ENCODE results near the gene GNAQ.

GRCh38 chr9:77899679-77900354 is 131.8 kb downstream of the GNAQ start:
- TF ChIP-seq CTCF (conservative IDR thresholded peaks at IDR 0.05; ENCODE audit: low read depth, low read length): no peak
- no peak for TF ChIP-seq EZH2 (IDR thresholded peaks at IDR 0.05; ENCODE audit: low read length, unreplicated experiment)
- no peak for TF ChIP-seq EZH2phosphoT487 (IDR thresholded peaks at IDR 0.05; ENCODE audit: borderline replicate concordance, low read length)
